OCI-LY1 (cell line): ENCODE results near the gene EXOSC10.

Experiments
- H2AFZ ChIP-seq: fragments of 200-600 bp; sonication (generic), shearing (Covaris generic); 2 replicates; pipeline ENCODE4 v1.6.0; 2014; ENCODE audit warnings: antibody characterized with exemption, mild to moderate bottlenecking, low read length
- H3F3A ChIP-seq: fragments of 200-600 bp; sonication (generic), shearing (Covaris generic); 2 replicates; pipeline ENCODE4 v1.6.0; 2014; ENCODE audit warnings: mild to moderate bottlenecking, antibody characterized with exemption, low read length, moderate library complexity; ENCODE audit not compliant: insufficient read depth
- H3K27ac ChIP-seq: fragments of 200-600 bp; sonication (generic); 2 replicates; pipeline ENCODE4 v1.5.1; 2014; ENCODE audit warnings: low read length, mixed run types, mild to moderate bottlenecking, low read depth; ENCODE audit not compliant: poor library complexity, severe bottlenecking
- H3K27me3 ChIP-seq: fragments of 200-600 bp; sonication (generic); 2 replicates; pipeline ENCODE4 v1.6.0; 2014; ENCODE audit warnings: antibody characterized with exemption, mild to moderate bottlenecking, low read length, moderate library complexity; ENCODE audit not compliant: insufficient read depth
- H3K36me3 ChIP-seq: fragments of 200-600 bp; sonication (generic); 2 replicates; pipeline ENCODE4 v1.6.1; 2014; ENCODE audit warnings: mild to moderate bottlenecking, antibody characterized with exemption, low read length, moderate library complexity, mixed read lengths; ENCODE audit not compliant: insufficient read depth
- H3K4me1 ChIP-seq: fragments of 200-600 bp; sonication (generic); 2 replicates; pipeline ENCODE4 v1.5.1; 2014; ENCODE audit warnings: mild to moderate bottlenecking, low read length, moderate library complexity; ENCODE audit not compliant: insufficient read depth, severe bottlenecking
- H3K4me2 ChIP-seq: fragments of 200-600 bp; sonication (generic), shearing (Covaris generic); 2 replicates; pipeline ENCODE4 v1.6.1; 2014; ENCODE audit warnings: low read length
- H3K4me3 ChIP-seq: fragments of 200-600 bp; sonication (generic); 2 replicates; pipeline ENCODE4 v1.5.1; 2014; ENCODE audit warnings: low read length, low read depth, mild to moderate bottlenecking, mixed read lengths; ENCODE audit not compliant: poor library complexity, severe bottlenecking
- H3K79me2 ChIP-seq: fragments of 200-600 bp; shearing (Covaris generic); 2 replicates; pipeline ENCODE4 v1.6.1; 2016; ENCODE audit warnings: mixed run types, low read length, mixed read lengths; ENCODE audit not compliant: insufficient read depth
- H3K9ac ChIP-seq: fragments of 200-600 bp; sonication (generic), shearing (Covaris generic); 2 replicates; pipeline ENCODE4 v1.6.1; 2014; ENCODE audit warnings: mild to moderate bottlenecking, low read length, mixed read lengths
- H3K9me2 ChIP-seq: fragments of 200-600 bp; sonication (generic), shearing (Covaris generic); 2 replicates; pipeline ENCODE4 v1.6.1; 2014; ENCODE audit warnings: low read depth, mild to moderate bottlenecking, low read length, mixed read lengths
- H3K9me3 ChIP-seq: fragments of 200-600 bp; shearing (Covaris generic); 2 replicates; pipeline ENCODE4 v1.6.1; 2014; ENCODE audit warnings: low read length, mixed read lengths
- H4K20me1 ChIP-seq: fragments of 200-600 bp; sonication (generic), shearing (Covaris generic); 2 replicates; pipeline ENCODE4 v1.6.0; 2016; ENCODE audit warnings: mild to moderate bottlenecking, low read length; ENCODE audit not compliant: insufficient read depth
- CTCF ChIP-seq: fragments of 200-600 bp; sonication (generic), shearing (Covaris generic); IDR thresholded peaks from 2 replicates; pipeline ENCODE4 v1.5.1; 2017; ENCODE audit warnings: mild to moderate bottlenecking, antibody characterized with exemption, low read length, moderate library complexity, mixed read lengths
- EZH2 ChIP-seq: fragments of 200-600 bp; sonication (generic), shearing (Covaris generic); IDR thresholded peaks from 2 replicates; pipeline ENCODE4 v1.8.0; 2017; ENCODE audit warnings: borderline replicate concordance, mixed run types, mild to moderate bottlenecking, antibody characterized with exemption, low read length, moderate library complexity, mixed read lengths

Gene EXOSC10

GRCh38 chr1:11028018-11028417 is 71.7 kb downstream of the EXOSC10 start:
- H3K9me3 ChIP-seq = no peaks in the 10 kb centered on the region
- no peaks in the 10 kb centered on the region for H3K27me3 ChIP-seq
- no peaks in the 10 kb centered on the region for H3F3A ChIP-seq
- H3K36me3 ChIP-seq = peaks cover 58% of the 10 kb centered on the region
- no peaks in the 10 kb centered on the region for H4K20me1 ChIP-seq
- no peak overlapping the region for H3K9ac ChIP-seq
- H3K9me2 ChIP-seq = no peaks in the 10 kb centered on the region
- no peak overlapping the region for H3K27ac ChIP-seq
- no peak overlapping the region for H2AFZ ChIP-seq
- H3K4me2 ChIP-seq = no peak overlapping the region
- H3K4me3 ChIP-seq = no peak overlapping the region
- no peak for TF ChIP-seq CTCF
- no peak for TF ChIP-seq EZH2
- H3K79me2 ChIP-seq = no peaks in the 10 kb centered on the region
- no peaks in the 10 kb centered on the region for H3K4me1 ChIP-seq

GRCh38 chr1:11027316-11027715 is 72.4 kb downstream of the EXOSC10 start:
- Histone ChIP-seq H2AFZ (no peak overlapping the region), H3K36me3 (peaks cover 65% of the 10 kb centered on the region), H3K4me2 (no peak overlapping the region), H3F3A (no peaks in the 10 kb centered on the region), H3K27ac (no peak overlapping the region), H3K4me1 (no peaks in the 10 kb centered on the region), H3K9ac (no peak overlapping the region), H3K9me2 (no peaks in the 10 kb centered on the region), H3K27me3 (no peaks in the 10 kb centered on the region), H3K9me3 (no peaks in the 10 kb centered on the region), H3K4me3 (no peak overlapping the region), H4K20me1 (no peaks in the 10 kb centered on the region), H3K79me2 (no peaks in the 10 kb centered on the region)
- TF ChIP-seq CTCF = no peak
- TF ChIP-seq EZH2 = no peak

GRCh38 chr1:11026903-11027302 is 72.8 kb downstream of the EXOSC10 start:
- Histone ChIP-seq H3F3A (no peaks in the 10 kb centered on the region), H3K4me3 (no peak overlapping the region), H3K4me2 (no peak overlapping the region), H3K27me3 (no peaks in the 10 kb centered on the region), H3K36me3 (peaks cover 69% of the 10 kb centered on the region), H3K9me3 (no peaks in the 10 kb centered on the region), H3K4me1 (no peaks in the 10 kb centered on the region), H3K9ac (no peak overlapping the region), H4K20me1 (no peaks in the 10 kb centered on the region), H3K9me2 (no peaks in the 10 kb centered on the region), H2AFZ (no peak overlapping the region), H3K27ac (no peak overlapping the region), H3K79me2 (no peaks in the 10 kb centered on the region)
- no peak for TF ChIP-seq EZH2
- no peak for TF ChIP-seq CTCF
